Immature natural killer cell (primary cell): Measurements from ENCODE around the gene TERB1. TPM values are rescaled to one million over a fixed set of nuclear protein-coding genes. Genes with fewer than 3 reads are reported as not detected.

Source experiments
- DNase-seq, 3 donors: peaks; one replicate each; pipeline ENCODE4 v3.0.0; 2022; ENCODE audit warnings: mixed read lengths in 1 of 3
- H3K27ac Mint-ChIP-seq, 6 donors: one replicate each; pipeline ENCODE4 v1.8.0; 2020; ENCODE audit warnings: mixed read lengths in 6 of 6, mild to moderate bottlenecking in 5 of 6, inconsistent platforms in 4 of 6, moderate library complexity in 3 of 6
- H3K27me3 Mint-ChIP-seq, 3 donors: one replicate each; pipeline ENCODE4 v1.8.0; 2020 to 2021; ENCODE audit warnings: low read depth in 3 of 3, mild to moderate bottlenecking in 3 of 3, mixed read lengths in 3 of 3, moderate library complexity in 3 of 3, inconsistent platforms in 1 of 3
- H3K36me3 Mint-ChIP-seq, 3 donors: one replicate each; pipeline ENCODE4 v1.8.0; 2020; ENCODE audit warnings: mixed read lengths in 3 of 3, inconsistent platforms in 2 of 3, mild to moderate bottlenecking in 2 of 3
- H3K4me1 Mint-ChIP-seq, 2 donors: one replicate each; pipeline ENCODE4 v1.8.0; 2020; ENCODE audit warnings: inconsistent platforms in 2 of 2, mild to moderate bottlenecking in 2 of 2, mixed read lengths in 2 of 2, moderate library complexity in 1 of 2
- H3K4me3 Mint-ChIP-seq, 5 donors: one replicate each; pipeline ENCODE4 v1.8.0; 2020; ENCODE audit warnings: mild to moderate bottlenecking in 5 of 5, mixed read lengths in 5 of 5, inconsistent platforms in 3 of 5, moderate library complexity in 3 of 5
- H3K9me3 Mint-ChIP-seq, 6 donors: one replicate each; pipeline ENCODE4 v1.8.0; 2020; ENCODE audit warnings: mild to moderate bottlenecking in 6 of 6, mixed read lengths in 6 of 6, inconsistent platforms in 4 of 6, moderate library complexity in 3 of 6
- polyA plus RNA-seq, 3 donors: library from polyadenylated mRNA; unstranded; fragments of 300-500 nt; fragmentation: Illumina TruSeq; gene quantifications; one replicate each; pipeline ENCODE4 v1.2.3, GENCODE V29; 2021

The TERB1 gene
- polyA plus RNA-seq, 3 donors from 2014 or later = 0.11 TPM; not detected in 2

DNA sequence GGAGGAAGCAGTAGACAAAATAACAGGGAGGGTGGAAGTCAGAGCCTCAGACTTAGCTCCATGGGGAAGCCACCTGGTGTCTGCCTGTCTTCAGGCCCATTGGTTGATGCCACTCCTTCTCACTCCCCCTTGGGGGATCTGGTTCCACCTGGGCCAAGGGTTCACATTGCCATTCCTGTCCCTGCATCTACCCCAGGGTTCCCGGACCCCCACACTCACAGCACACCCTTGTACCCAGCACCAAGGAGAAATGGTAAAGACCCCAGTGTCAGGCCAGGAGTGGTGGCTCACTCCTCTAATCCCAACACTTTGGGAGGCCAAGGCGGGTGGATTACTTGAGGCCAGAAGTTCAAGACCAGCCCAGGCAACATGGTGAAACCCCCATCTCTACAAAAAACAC, 41.8 kb upstream of the TERB1 start:
- Mint-ChIP-seq H3K4me1 (peaks cover 0 to 11% of the 10 kb centered on the region in 2 donors), H3K27ac (no peak overlapping the region), H3K27me3 (peaks cover 12 to 13% (median 13%) of the 10 kb centered on the region in 3 donors), H3K9me3 (peaks cover 0 to 4% (median 0%) of the 10 kb centered on the region in 6 donors), H3K4me3 (peak overlapping the region in 2 of 5 donors; percentile 27 to 33), H3K36me3 (peaks cover 0 to 4% (median 3%) of the 10 kb centered on the region in 3 donors)
- DNase-seq = no peak

DNA sequence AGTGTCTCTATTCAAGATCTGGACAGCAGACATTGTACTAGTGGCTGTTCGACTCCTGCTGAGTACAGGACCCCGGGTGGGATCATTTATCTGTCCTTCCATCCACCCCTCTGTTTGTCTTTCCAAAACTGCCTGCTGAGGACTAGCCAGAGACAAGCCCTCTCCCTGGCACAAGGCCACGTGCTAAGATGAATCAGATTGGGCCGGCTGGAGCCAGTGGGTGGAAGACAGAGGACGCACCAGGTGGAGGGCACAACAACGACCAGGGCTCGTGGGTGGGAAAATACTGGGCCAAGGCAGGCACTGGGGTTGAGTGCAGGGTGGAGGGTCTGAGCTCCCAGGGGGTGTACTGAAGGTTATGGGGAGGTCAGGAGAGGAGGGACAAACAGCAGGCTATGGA, 41.4 kb upstream of the TERB1 start:
- DNase-seq = no peak
- Mint-ChIP-seq H3K27ac (no peak overlapping the region), H3K4me1 (peaks cover 0 to 11% of the 10 kb centered on the region in 2 donors), H3K4me3 (no peak overlapping the region), H3K36me3 (peaks cover 0 to 4% (median 3%) of the 10 kb centered on the region in 3 donors), H3K27me3 (peaks cover 10 to 12% (median 11%) of the 10 kb centered on the region in 3 donors), H3K9me3 (peaks cover 0 to 4% (median 0%) of the 10 kb centered on the region in 6 donors)

DNA sequence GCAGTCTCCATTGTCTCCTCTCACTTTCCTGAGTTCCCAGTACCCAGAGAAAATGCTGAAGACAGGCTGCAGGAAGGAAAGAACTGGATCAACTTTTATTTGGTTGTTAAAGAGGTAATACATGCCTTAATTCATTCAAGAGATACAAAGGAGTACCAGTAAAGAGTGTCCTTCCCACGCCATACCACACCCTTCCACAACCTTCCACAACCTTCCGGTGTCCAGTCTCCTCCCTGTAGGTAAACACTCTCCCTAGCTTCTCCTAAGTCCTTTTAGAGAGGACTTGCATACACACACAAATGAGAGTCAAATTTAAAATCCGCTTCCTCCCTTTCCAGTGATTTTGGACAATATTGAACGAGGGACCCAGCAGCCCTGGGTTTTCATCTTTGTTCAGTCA, 40.0 kb upstream of the TERB1 start:
- H3K27ac Mint-ChIP-seq = no peak overlapping the region
- DNase-seq = no peak
- H3K4me3 Mint-ChIP-seq = no peak overlapping the region
- H3K36me3 Mint-ChIP-seq = peaks cover 0 to 4% (median 3%) of the 10 kb centered on the region in 3 donors
- peaks cover 0 to 11% of the 10 kb centered on the region in 2 donors for H3K4me1 Mint-ChIP-seq
- peaks cover 0 to 4% (median 0%) of the 10 kb centered on the region in 6 donors for H3K9me3 Mint-ChIP-seq
- H3K27me3 Mint-ChIP-seq = peaks cover 8 to 11% (median 8%) of the 10 kb centered on the region in 3 donors

DNA sequence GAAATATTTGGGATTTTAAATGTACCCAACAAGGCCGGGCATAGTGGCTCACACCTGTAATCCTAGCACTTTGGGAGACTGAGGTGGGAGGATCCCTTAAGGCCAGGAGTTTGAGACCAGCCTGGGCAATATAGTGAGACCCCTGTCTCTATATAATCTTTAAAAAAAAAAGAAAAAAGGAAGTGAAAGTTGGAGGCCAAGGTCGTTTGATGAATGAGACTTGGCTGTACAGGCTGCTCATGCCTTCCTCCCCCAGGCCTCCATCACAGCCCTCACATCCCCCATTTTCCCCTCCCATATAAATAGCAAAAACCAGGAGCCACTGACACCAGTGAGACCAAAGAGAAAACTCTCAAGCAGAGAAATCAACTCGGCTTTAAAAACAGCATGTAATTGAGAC, 39.5 kb upstream of the TERB1 start:
- H3K9me3 Mint-ChIP-seq = peaks cover 0 to 2% (median 0%) of the 10 kb centered on the region in 6 donors
- peaks cover 0 to 4% (median 0%) of the 10 kb centered on the region in 3 donors for H3K36me3 Mint-ChIP-seq
- peaks cover 6 to 8% (median 7%) of the 10 kb centered on the region in 3 donors for H3K27me3 Mint-ChIP-seq
- no peak overlapping the region for H3K4me3 Mint-ChIP-seq
- no peak overlapping the region for H3K27ac Mint-ChIP-seq
- no peak for DNase-seq
- H3K4me1 Mint-ChIP-seq = peaks cover 0 to 8% of the 10 kb centered on the region in 2 donors

DNA sequence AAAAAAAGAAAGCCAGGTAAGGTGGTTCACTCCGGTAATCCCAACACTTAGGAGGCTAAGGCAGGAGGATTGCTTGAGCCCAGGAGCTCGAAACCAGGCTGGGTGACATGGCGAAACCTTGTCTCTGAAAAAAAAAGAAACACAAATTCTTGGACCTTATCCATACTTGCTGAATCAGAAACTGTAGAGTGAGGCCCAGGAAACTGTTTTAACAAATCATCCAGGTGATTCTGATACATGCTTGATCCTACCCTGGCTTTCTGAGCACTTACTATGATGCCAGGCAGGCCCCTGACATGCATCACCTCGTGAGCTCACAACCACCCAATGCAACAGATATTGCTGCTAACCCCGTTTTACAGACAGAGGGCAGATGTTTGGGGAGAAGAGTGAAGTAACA, 33.4 kb upstream of the TERB1 start:
- Mint-ChIP-seq H3K27me3 (peaks cover 0 to 4% (median 0%) of the 10 kb centered on the region in 3 donors), H3K9me3 (peaks cover 0 to 2% (median 0%) of the 10 kb centered on the region in 6 donors), H3K4me1 (peaks cover 5 to 6% of the 10 kb centered on the region in 2 donors), H3K27ac (peak overlapping the region in 1 of 6 donors; percentile 62), H3K36me3 (no peaks in the 10 kb centered on the region), H3K4me3 (no peak overlapping the region)
- no peak for DNase-seq

DNA sequence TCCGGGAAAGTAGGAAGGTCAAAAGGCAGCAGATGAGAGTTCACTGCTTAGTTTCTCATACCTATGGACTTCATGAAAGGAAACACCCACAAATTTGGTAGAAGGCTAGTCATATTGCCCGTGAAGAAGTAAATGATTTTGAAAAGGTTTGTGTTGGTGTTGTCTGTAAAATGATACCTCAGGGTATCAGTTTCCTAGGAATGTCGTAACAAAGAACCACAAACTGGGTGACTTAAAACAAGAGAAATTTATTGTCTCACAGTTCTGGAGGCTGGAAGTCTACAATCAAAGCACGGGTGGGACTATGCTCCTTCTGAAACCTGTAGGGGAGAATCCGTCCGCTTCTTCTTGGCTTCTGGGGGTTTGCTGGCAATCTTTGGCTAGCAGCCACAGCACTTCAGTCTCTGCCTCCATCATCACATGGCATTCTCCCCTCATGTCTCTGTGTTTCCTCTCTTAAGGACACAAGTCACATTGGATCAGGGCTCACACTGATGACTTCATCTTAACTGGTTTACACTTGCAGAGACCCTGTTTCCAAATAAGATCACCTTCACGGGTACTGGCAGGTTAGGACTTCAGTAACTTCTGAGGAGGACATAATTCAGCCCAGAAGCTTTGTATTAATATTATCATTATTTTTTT, 31.4 kb upstream of the TERB1 start:
- Mint-ChIP-seq H3K4me1 (peaks cover 18 to 24% of the 10 kb centered on the region in 2 donors), H3K4me3 (peak overlapping the region in 1 of 5 donors; percentile 21), H3K27me3 (peaks cover 0 to 4% (median 0%) of the 10 kb centered on the region in 3 donors), H3K36me3 (peaks cover 0 to 1% (median 0%) of the 10 kb centered on the region in 3 donors), H3K9me3 (no peaks in the 10 kb centered on the region), H3K27ac (no peak overlapping the region)
- no peak for DNase-seq

DNA sequence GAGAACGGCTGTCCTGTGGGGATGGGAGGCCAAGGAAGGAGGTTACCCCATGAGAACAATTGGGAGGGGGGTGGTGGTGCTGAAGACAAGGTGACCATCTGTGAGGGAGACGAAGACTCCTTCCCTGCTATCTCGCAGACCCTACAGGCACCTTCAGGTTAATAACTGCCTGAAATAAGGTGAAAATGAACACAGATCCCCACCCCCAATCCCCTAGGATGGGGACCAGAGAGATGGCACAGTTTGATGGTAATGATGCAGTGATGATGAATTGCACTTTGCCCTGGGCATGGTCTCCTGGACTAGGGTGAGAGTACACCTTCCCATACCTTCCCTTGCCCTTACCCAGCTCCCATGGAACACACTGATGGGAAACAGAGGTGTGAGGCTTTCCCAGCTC, 30.8 kb upstream of the TERB1 start:
- Mint-ChIP-seq H3K27ac (no peak overlapping the region), H3K4me1 (peaks cover 21 to 29% of the 10 kb centered on the region in 2 donors), H3K27me3 (peaks cover 0 to 4% (median 0%) of the 10 kb centered on the region in 3 donors), H3K4me3 (peak overlapping the region in 2 of 5 donors; percentile 64 to 78), H3K36me3 (peaks cover 0 to 3% (median 0%) of the 10 kb centered on the region in 3 donors), H3K9me3 (no peaks in the 10 kb centered on the region)
- DNase-seq = no peak

DNA sequence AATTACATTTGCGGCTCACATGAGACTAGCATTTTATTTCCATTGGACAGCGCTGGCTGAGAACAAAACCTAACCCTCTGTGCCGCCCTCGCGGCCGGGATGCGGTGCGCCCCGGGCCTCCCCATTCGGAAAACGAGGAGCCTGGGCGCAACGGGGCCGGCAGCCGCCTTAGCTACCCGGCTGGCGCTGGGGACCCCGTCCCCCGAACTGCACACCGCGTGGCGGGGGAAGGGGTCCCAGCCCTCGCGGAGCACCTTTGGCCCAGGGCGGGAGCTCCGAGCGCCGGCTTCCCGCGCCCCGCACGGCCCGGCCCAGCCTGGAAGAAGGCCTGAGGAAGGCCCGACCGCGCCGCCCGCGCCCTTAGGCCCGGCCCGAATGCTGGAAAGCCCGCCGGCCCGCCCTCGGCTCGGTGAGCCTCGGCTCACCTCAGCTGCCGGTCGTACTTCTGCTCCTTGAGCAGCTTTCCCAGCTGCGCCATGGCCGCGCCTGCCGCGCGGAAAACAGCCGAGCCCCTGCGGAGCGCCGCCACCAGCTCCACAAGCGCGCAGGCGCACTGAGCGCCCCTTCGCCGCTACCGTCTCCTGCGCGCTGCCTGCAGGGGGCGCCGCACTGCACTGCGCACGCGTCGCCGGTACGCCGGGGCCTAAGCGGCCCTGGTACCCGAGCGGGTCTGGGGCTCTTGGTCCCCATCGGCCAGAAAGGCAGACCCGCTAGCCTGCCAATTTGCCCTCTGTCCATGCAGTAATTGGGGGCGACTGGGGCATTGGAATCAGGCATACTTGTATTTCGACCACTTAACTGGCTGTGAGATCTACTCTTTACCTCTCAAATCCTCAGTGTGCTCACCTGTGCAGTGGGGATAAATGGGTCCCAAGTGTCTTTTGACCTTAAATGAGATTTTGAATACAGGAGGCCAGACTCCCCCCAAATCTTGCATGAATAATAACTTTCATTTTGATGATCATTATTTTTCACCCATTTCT, 29.3 kb upstream of the TERB1 start, which contains the start of gene NAE1:
TSS of gene NAE1 (minus strand) at position 555 of the 983 bp plus-strand sequence. CDS start at position 478, 77 bp downstream.
- peak within 1 kb of the TSS in 5 of 6 donors; percentile 24 to 74 (median 55) for H3K27ac Mint-ChIP-seq
- peaks cover 0 to 4% (median 0%) of the 10 kb centered on the region in 3 donors for H3K27me3 Mint-ChIP-seq
- H3K4me3 Mint-ChIP-seq = peak within 1 kb of the TSS; percentile 63 to 80 (median 78)

DNA sequence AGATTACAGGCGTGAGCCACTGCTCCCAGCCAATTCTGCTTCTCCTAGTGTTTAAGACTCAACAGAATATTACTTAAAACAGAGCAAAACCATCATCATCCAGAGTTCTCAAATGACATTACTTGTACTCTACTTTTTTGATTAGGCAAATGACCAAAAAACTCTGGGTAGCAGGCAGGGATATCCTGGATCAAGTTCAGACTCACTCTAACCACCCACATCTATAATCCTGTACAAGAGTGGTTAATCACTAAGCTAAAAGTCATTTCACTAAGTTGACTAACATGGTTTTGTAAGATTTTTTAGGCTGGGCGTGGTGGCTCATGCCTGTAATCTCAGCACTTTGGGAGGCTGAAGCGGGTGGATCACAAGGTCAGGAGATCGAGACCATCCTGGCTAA, 22.6 kb upstream of the TERB1 start:
- Mint-ChIP-seq H3K4me3 (no peak overlapping the region), H3K27me3 (no peaks in the 10 kb centered on the region), H3K4me1 (peaks cover 17 to 39% of the 10 kb centered on the region in 2 donors), H3K9me3 (no peaks in the 10 kb centered on the region), H3K27ac (peak overlapping the region in 1 of 6 donors; percentile 34), H3K36me3 (peaks cover 20 to 41% (median 32%) of the 10 kb centered on the region in 3 donors)
- no peak for DNase-seq

More for the DNA sequence above, 29.3 kb upstream of the TERB1 start, which contains the start of gene NAE1:
- H3K4me1 Mint-ChIP-seq = peaks cover 27 to 42% of the 10 kb centered on the region in 2 donors
- no peaks in the 10 kb centered on the region for H3K9me3 Mint-ChIP-seq
- peaks cover 8 to 10% (median 10%) of the 10 kb centered on the region in 3 donors for H3K36me3 Mint-ChIP-seq
- peak; percentile 88 to 91 (median 91) for DNase-seq

DNA sequence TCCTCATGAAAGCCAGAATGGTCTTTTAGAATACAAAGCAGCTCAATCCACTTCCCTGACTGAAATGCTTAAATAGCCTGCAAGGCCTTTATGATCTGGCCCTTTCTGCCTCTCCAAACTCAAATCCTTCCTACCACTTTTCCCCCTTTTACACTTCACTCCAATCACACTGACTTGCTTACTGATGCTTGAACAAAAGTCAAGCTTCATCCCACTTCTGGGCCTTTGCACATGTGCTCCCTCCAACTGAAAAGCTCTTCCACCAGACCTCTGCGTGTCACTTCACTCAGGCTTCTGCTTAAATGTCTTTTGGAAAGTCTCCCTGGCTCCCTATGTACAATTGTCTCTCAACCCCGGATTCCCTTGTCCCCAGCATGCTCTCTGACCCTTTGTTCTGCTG, 13.3 kb upstream of the TERB1 start:
- no peaks in the 10 kb centered on the region for H3K27me3 Mint-ChIP-seq
- peaks cover 40 to 69% (median 45%) of the 10 kb centered on the region in 3 donors for H3K36me3 Mint-ChIP-seq
- no peaks in the 10 kb centered on the region for H3K9me3 Mint-ChIP-seq
- H3K27ac Mint-ChIP-seq = peak overlapping the region in 3 of 6 donors; percentile 42 to 65 (median 56)
- no peak overlapping the region for H3K4me3 Mint-ChIP-seq
- no peaks in the 10 kb centered on the region for H3K4me1 Mint-ChIP-seq
- no peak for DNase-seq

DNA sequence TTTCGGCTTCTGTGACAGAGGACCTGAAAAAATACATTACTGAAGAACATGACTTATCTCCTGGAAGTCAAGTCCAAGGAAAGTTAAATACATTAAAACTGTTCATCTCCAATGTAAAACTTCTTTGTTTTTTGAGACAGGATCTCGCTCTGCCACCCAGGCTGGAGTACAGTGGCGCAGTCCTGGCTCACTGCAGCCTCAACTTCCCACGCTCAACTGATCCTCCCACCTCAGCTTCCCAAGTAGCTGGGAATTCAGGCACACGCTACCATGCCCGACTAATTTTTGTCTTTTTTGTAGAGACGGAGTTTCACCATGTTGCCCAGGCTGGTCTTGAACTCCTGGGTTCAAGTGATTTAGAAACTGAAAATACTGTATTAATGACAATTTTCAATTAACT, 9.7 kb upstream of the TERB1 start:
- no peaks in the 10 kb centered on the region for H3K9me3 Mint-ChIP-seq
- no peaks in the 10 kb centered on the region for H3K27me3 Mint-ChIP-seq
- DNase-seq = no peak
- H3K4me1 Mint-ChIP-seq = no peaks in the 10 kb centered on the region
- H3K4me3 Mint-ChIP-seq = no peak overlapping the region
- H3K27ac Mint-ChIP-seq = peak overlapping the region in 1 of 6 donors; percentile 40
- peaks cover 19 to 61% (median 27%) of the 10 kb centered on the region in 3 donors for H3K36me3 Mint-ChIP-seq

DNA sequence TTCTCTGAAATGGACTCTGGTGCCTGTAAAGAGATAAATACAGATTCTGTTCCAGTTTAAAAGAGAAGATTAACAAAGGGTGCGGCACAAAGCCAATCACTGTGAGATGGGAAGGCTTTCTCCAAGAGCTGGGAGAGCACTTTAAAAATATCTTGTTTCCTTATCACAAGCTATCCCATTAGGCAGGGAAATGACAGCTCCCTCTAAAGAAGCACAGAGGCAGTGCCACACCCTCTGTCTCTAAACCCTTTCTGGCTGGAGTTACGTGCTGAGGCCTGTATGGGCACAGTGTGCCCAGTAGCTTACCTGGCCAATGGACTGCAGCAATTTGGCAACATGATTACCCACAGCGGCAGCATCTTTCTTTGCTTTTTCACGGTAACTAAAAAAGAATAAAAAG, 9.0 kb upstream of the TERB1 start:
- DNase-seq = no peak
- no peaks in the 10 kb centered on the region for H3K27me3 Mint-ChIP-seq
- no peak overlapping the region for H3K27ac Mint-ChIP-seq
- H3K4me3 Mint-ChIP-seq = no peak overlapping the region
- peaks cover 23 to 62% (median 30%) of the 10 kb centered on the region in 3 donors for H3K36me3 Mint-ChIP-seq
- no peaks in the 10 kb centered on the region for H3K9me3 Mint-ChIP-seq
- no peaks in the 10 kb centered on the region for H3K4me1 Mint-ChIP-seq

DNA sequence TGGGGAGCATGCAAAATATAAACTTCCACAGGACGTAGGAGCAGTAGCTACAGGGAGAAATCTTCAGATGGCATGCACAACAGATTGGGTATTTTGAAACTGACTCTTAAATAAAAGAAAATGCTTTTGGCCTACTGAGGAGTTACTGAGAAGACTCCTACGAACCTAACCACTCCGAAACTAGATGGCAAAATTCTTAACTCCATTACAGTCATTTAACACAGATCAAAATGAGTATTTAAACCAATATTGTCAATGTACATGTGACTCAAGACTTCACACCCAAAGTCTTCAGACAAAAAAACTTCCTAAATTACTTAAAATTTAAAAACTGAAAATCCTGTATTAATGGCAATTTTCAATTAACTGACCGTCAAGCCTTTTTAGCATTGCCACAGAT, 8.4 kb upstream of the TERB1 start:
- Mint-ChIP-seq H3K4me3 (no peak overlapping the region), H3K27ac (no peak overlapping the region), H3K9me3 (no peaks in the 10 kb centered on the region), H3K27me3 (no peaks in the 10 kb centered on the region), H3K36me3 (peaks cover 23 to 63% (median 32%) of the 10 kb centered on the region in 3 donors), H3K4me1 (no peaks in the 10 kb centered on the region)
- DNase-seq = no peak
